ENCODE data around the gene NYAP2. TPM values are rescaled to one million over a fixed set of nuclear protein-coding genes. Genes with fewer than 3 reads are reported as not detected.

The NYAP2 gene
- total RNA-seq, 1 donor from 2014 or later: not detected

- Histone ChIP-seq H3K27me3 (no peaks in the 10 kb centered on the region), H3K27ac (no peak overlapping the region), H3K4me1 (no peaks in the 10 kb centered on the region), H3K9me3 (no peaks in the 10 kb centered on the region), H3K36me3 (no peaks in the 10 kb centered on the region), H3K4me3 (no peak overlapping the region)
- intact Hi-C loops (cut with DNase I): no loop called here
- TF ChIP-seq CTCF (IDR thresholded peaks at IDR 0.05): peak; percentile 54 to 83 (median 83)
- DNase-seq (ENCODE audit: low spot score in 2 of 2): peak in 1 of 2 donors; percentile 81
Observed at GRCh38 chr2:225660262-225661131, 261.0 kb downstream of the NYAP2 start.

GRCh38 chr2:225662101-225662500, 262.6 kb downstream of the NYAP2 start:
- intact Hi-C loops (cut with DNase I): no loop called here
- no peak overlapping the region for H3K4me3 ChIP-seq

GRCh38 chr2:225667445-225667844, 267.9 kb downstream of the NYAP2 start:
- Histone ChIP-seq H3K36me3 (no peaks in the 10 kb centered on the region), H3K27ac (no peak overlapping the region), H3K4me3 (no peak overlapping the region), H3K9me3 (no peaks in the 10 kb centered on the region), H3K4me1 (no peaks in the 10 kb centered on the region), H3K27me3 (no peaks in the 10 kb centered on the region)
- no peak for TF ChIP-seq CTCF (IDR thresholded peaks at IDR 0.05)
- intact Hi-C loops (cut with DNase I): no loop called here
- no peak for DNase-seq (ENCODE audit: low spot score in 2 of 2)

More at GRCh38 chr2:225662101-225662500, 262.6 kb downstream of the NYAP2 start:
- H3K36me3 ChIP-seq: no peaks in the 10 kb centered on the region
- H3K9me3 ChIP-seq: no peaks in the 10 kb centered on the region
- TF ChIP-seq CTCF (IDR thresholded peaks at IDR 0.05): no peak
- no peaks in the 10 kb centered on the region for H3K4me1 ChIP-seq
- DNase-seq (ENCODE audit: low spot score in 2 of 2): no peak
- H3K27ac ChIP-seq: no peak overlapping the region
- H3K27me3 ChIP-seq: no peaks in the 10 kb centered on the region

- no peak overlapping the region for H3K27ac ChIP-seq
- H3K4me1 ChIP-seq: no peaks in the 10 kb centered on the region
- no peaks in the 10 kb centered on the region for H3K36me3 ChIP-seq
- intact Hi-C loops (cut with DNase I): loop anchor here (1.0 kb wide), 1 partner anchor 1317 kb away; no protein-coding TSS in a partner anchor
- no peak for DNase-seq (ENCODE audit: low spot score in 2 of 2)
- TF ChIP-seq CTCF (IDR thresholded peaks at IDR 0.05): peak; percentile 14 to 60 (median 46)
- H3K4me3 ChIP-seq: no peak overlapping the region
- no peaks in the 10 kb centered on the region for H3K27me3 ChIP-seq
- H3K9me3 ChIP-seq: no peaks in the 10 kb centered on the region
Observed at GRCh38 chr2:225668606-225669266, 269.2 kb downstream of the NYAP2 start.

GRCh38 chr2:225670111-225670974, 270.8 kb downstream of the NYAP2 start:
- intact Hi-C loops (cut with DNase I): loop anchor here (2.0 kb wide), 2 partner anchors 126 to 1130 kb away; no protein-coding TSS in a partner anchor
- Histone ChIP-seq H3K27ac (no peak overlapping the region), H3K9me3 (no peaks in the 10 kb centered on the region), H3K36me3 (no peaks in the 10 kb centered on the region), H3K4me1 (no peaks in the 10 kb centered on the region), H3K27me3 (no peaks in the 10 kb centered on the region), H3K4me3 (no peak overlapping the region)
- TF ChIP-seq CTCF (IDR thresholded peaks at IDR 0.05): peak in 2 of 3 experiments; percentile 29 to 57
- DNase-seq (ENCODE audit: low spot score in 2 of 2): no peak
